Type B pancreatic cell (in vitro differentiated cells): ENCODE results near the gene C12orf76. TPM values are rescaled to one million over a fixed set of nuclear protein-coding genes. Genes with fewer than 3 reads are reported as not detected.

Experiments used
- DNase-seq: peaks from one replicate; pipeline ENCODE4 v3.0.0; 2021; ENCODE audit warnings: mixed read lengths; ENCODE audit not compliant: unreplicated experiment; ENCODE audit errors: extremely low spot score
- H3K27ac Mint-ChIP-seq: 2 replicates; pipeline ENCODE4 v1.8.0; 2021; ENCODE audit warnings: mild to moderate bottlenecking, mixed read lengths
- H3K27me3 Mint-ChIP-seq: 2 replicates; pipeline ENCODE4 v1.8.0; 2021; ENCODE audit warnings: mixed read lengths
- H3K36me3 Mint-ChIP-seq: 2 replicates; pipeline ENCODE4 v1.8.0; 2021; ENCODE audit warnings: mixed read lengths
- H3K4me1 Mint-ChIP-seq: one replicate; pipeline ENCODE4 v1.8.0; 2021; ENCODE audit warnings: mixed read lengths; ENCODE audit not compliant: unreplicated experiment
- H3K4me3 Mint-ChIP-seq: 2 replicates; pipeline ENCODE4 v1.8.0; 2021; ENCODE audit warnings: mild to moderate bottlenecking, mixed read lengths
- H3K9me3 Mint-ChIP-seq: 2 replicates; pipeline ENCODE4 v1.8.0; 2021; ENCODE audit warnings: mixed read lengths
- total RNA-seq: library from RNA; stranded (reverse); gene quantifications from 2 replicates; pipeline ENCODE4 v1.2.1, GENCODE V29; 2021; ENCODE audit warnings: low replicate concordance
- TF ChIP-seq, protein P1 (sequence below): fragments of 200-600 bp; sonication (generic); conservative IDR thresholded peaks from 2 replicates; pipeline ENCODE4 v1.5.0; 2021; ENCODE audit warnings: antibody characterized with exemption, mild to moderate bottlenecking

C12orf76 gene
- total RNA-seq, 1 donor from 2014 or later, result 20.8 TPM

DNA sequence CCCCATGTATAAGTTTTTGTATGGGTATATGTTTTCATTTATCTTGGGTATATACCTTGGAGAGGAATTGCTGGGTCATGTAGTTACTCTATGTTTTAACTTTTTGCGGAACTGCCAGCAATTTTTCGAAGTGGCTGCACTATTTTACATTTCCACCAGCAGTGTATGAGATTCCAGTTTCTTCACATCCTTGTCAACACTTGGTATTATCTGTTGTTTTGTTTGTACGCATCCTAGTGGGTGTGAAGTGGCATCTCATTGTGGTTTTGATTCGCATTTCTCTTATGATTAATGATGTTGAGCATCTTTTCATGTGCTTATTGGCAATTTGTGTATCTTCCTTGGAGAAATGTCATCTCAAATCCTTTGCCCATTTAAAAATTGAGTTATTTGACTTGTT, 42.2 kb downstream of the C12orf76 start:
- no peak overlapping the region for H3K27ac Mint-ChIP-seq
- TF ChIP-seq, protein P1, sequence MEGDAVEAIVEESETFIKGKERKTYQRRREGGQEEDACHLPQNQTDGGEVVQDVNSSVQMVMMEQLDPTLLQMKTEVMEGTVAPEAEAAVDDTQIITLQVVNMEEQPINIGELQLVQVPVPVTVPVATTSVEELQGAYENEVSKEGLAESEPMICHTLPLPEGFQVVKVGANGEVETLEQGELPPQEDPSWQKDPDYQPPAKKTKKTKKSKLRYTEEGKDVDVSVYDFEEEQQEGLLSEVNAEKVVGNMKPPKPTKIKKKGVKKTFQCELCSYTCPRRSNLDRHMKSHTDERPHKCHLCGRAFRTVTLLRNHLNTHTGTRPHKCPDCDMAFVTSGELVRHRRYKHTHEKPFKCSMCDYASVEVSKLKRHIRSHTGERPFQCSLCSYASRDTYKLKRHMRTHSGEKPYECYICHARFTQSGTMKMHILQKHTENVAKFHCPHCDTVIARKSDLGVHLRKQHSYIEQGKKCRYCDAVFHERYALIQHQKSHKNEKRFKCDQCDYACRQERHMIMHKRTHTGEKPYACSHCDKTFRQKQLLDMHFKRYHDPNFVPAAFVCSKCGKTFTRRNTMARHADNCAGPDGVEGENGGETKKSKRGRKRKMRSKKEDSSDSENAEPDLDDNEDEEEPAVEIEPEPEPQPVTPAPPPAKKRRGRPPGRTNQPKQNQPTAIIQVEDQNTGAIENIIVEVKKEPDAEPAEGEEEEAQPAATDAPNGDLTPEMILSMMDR, result no peak
- H3K4me1 Mint-ChIP-seq, result peaks cover 9% of the 10 kb centered on the region
- H3K36me3 Mint-ChIP-seq, result peaks cover 5% of the 10 kb centered on the region
- no peaks in the 10 kb centered on the region for H3K9me3 Mint-ChIP-seq
- H3K4me3 Mint-ChIP-seq, result no peak overlapping the region
- H3K27me3 Mint-ChIP-seq, result no peaks in the 10 kb centered on the region
- DNase-seq, result no peak

DNA sequence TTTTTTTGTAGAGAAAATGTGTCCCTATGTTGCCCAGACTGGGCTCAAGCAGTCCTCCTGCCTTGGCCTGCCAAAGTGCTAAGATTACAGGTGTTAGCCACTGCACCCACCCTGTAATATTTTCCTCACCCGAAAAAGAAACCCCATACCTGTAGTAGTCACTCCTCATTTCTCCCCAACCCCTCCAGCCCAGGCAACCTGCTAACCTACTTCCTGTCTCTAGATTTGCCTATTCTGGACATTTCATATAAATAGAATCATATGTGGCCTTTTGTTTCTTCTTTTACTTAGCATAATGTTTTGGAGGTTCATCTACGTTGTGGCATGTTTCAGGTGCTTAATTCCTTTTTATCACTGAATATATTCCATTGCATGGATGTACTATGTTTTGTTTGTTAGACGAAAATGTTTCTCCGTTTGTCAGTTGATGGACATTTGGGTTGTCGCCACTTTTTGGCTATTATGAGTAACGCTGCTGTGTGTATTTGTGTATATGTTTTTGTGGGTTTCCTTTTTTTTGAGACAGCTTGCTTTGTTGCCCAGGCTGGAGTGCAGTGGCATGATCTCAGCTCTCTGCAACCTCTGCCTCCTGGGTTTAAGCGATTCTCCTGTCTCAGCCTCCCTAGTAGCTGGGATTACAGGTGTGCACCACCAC, 42.9 kb downstream of the C12orf76 start:
- DNase-seq, result no peak
- no peaks in the 10 kb centered on the region for H3K27me3 Mint-ChIP-seq
- no peaks in the 10 kb centered on the region for H3K9me3 Mint-ChIP-seq
- no peak overlapping the region for H3K4me3 Mint-ChIP-seq
- H3K36me3 Mint-ChIP-seq, result peaks cover 5% of the 10 kb centered on the region
- peaks cover 12% of the 10 kb centered on the region for H3K4me1 Mint-ChIP-seq
- TF ChIP-seq, protein P1, result no peak
- no peak overlapping the region for H3K27ac Mint-ChIP-seq

DNA sequence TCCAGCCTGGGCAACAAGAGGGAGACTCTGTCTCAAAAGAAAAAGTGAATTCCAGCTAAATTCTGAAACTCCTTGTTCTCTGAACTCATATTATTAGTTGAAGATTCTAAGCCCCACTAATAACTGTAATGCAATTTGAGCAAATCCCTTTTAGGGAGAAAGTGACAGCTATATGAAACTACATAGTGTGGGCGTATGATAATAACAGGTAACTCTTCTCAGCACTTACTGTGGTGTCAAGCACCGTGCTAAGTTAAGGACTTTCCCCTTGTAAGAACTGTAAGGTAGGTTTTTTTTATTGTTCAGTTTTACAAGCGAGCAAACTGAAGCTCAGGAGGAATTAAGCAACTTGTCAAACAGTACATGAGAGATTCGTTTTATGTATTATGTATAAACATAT, 43.7 kb downstream of the C12orf76 start:
- no peak for DNase-seq
- Mint-ChIP-seq H3K27ac (no peak overlapping the region), H3K36me3 (peaks cover 5% of the 10 kb centered on the region), H3K4me1 (peaks cover 12% of the 10 kb centered on the region), H3K9me3 (no peaks in the 10 kb centered on the region), H3K27me3 (no peaks in the 10 kb centered on the region), H3K4me3 (no peak overlapping the region)
- TF ChIP-seq, protein P1, result no peak

DNA sequence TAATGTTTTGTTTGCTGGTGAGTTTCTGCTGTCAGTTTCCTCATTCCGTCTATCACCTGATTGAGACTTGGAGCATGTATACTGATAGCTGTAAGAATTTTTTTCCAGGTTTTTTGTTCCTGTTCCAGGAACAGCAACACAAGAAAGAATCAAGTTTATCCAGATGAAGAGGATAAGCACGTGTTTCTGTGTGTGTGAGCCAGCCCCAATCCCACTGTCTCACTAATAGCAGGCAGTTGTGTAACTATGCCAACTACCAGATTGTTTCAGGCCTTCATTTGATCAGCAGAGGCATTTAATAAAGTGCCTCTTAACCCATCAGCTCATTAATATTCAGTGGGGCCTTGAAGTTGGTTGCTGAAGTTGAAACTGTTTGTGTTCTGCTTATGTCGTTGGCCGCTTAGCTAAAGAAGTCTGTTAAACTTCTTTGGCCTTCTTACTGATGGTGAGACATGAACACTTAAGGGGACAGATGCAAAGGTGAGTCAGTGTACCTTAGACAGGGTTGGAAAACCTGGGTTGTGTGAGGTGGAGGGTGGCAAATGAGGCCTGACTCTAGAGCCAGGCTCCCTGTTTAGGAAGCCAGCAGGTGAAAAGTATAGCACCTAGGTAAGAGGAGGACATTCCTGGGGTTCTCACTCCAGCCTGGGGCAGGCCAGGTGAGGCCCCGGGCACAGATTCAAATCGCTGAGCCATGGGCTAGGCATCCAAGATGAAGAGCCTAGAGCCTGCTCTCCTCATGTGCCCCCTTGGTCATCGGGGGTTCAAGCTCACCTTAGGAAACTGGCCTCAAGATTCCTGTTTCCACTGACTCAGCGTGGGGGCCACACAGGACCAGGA, 45.4 kb downstream of the C12orf76 start:
- Mint-ChIP-seq H3K27me3 (no peaks in the 10 kb centered on the region), H3K27ac (peak overlapping the region; percentile 57), H3K4me1 (peaks cover 14% of the 10 kb centered on the region), H3K9me3 (no peaks in the 10 kb centered on the region), H3K36me3 (peaks cover 5% of the 10 kb centered on the region), H3K4me3 (no peak overlapping the region)
- DNase-seq, result no peak
- TF ChIP-seq, protein P1, result no peak

DNA sequence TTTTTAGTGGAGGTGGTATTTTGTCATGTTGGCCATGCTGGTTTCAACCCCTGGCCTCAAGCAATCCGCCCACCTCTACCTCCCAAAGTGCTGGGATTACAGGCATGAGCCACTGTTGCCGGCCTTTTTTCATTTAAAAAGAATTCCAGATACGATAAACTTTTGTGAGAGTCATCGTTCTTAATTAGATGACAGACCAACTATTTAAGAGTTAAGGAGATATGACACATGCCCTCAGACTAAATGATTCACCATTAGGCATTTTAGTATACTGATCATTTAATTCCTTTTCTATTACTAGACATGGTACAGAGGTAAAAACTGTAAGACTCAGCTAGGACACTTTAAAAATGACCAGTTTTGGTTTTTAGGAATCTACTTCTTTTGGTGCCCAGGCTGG, 46.7 kb downstream of the C12orf76 start:
- TF ChIP-seq, protein P1, result no peak
- Mint-ChIP-seq H3K4me1 (peaks cover 16% of the 10 kb centered on the region), H3K27ac (no peak overlapping the region), H3K4me3 (no peak overlapping the region), H3K36me3 (peaks cover 5% of the 10 kb centered on the region), H3K9me3 (no peaks in the 10 kb centered on the region), H3K27me3 (no peaks in the 10 kb centered on the region)
- DNase-seq, result no peak
